Heart right ventricle (tissue), 16 donors: ENCODE data around the gene NEAT1. TPM values are rescaled to one million over a fixed set of nuclear protein-coding genes. Genes with fewer than 3 reads are reported as not detected.

Experiments
- ATAC-seq, 8 donors: fragments of 200-7000 bp; cut with Tn5 transposase; one replicate each; pipeline ENCODE4 v1.9.1; 2020; ENCODE audit warnings: mild to moderate bottlenecking in 8 of 8, moderate library complexity in 8 of 8, moderate number of reproducible peaks in 1 of 8
- DNase-seq, 2 donors: peaks; one replicate each; pipeline ENCODE4 v3.0.0-alpha.2; 2020
- H3K27ac ChIP-seq, 10 donors: fragments of 200-600 bp; sonication (generic) in 2 of 10; one replicate each; pipeline versions ENCODE4 v1.5.0 to v1.8.0; 2020 to 2022; ENCODE audit warnings: mild to moderate bottlenecking in 3 of 10
- H3K27me3 ChIP-seq, 7 donors: fragments of 200-600 bp; one replicate each; pipeline ENCODE4 v1.8.0; 2021 to 2022; ENCODE audit warnings: mild to moderate bottlenecking in 2 of 7
- H3K36me3 ChIP-seq, 9 donors: fragments of 200-600 bp; sonication (generic) in 1 of 9; one replicate each; pipeline versions ENCODE4 v1.5.0 to v1.8.0; 2020 to 2022; ENCODE audit warnings: mild to moderate bottlenecking in 2 of 9
- H3K4me1 ChIP-seq, 9 donors: fragments of 200-600 bp; sonication (generic) in 1 of 9; one replicate each; pipeline versions ENCODE4 v1.5.0 to v1.8.0; 2020 to 2022; ENCODE audit warnings: mild to moderate bottlenecking in 4 of 9
- H3K4me3 ChIP-seq, 10 donors: fragments of 200-600 bp; sonication (generic) in 2 of 10; one replicate each; pipeline versions ENCODE4 v1.5.0 to v1.8.0; 2020 to 2022; ENCODE audit warnings: mild to moderate bottlenecking in 7 of 10, moderate library complexity in 2 of 10
- H3K9me3 ChIP-seq, 11 donors: fragments of 200-600 bp in 10 of 11; sonication (generic) in 2 of 11; one replicate each; pipeline versions ENCODE4 v1.5.0 to v1.8.0; 2013 to 2022; ENCODE audit warnings: mild to moderate bottlenecking in 2 of 11, control low read depth in 1 of 11, moderate library complexity in 1 of 11
- WGBS, 2 donors: extraction: QIAGEN DNeasy Blood & Tissue Kit; methylation state at CpG; one replicate each; pipeline ENCODE4 v1.1.7; 2013; ENCODE audit warnings: inconsistent platforms in 1 of 2; 5-methylcytosine and 5-hydroxymethylcytosine counted together
- intact Hi-C, 10 donors: fragments of 100-400 bp; cut with DNase I; formaldehyde crosslinking; loops; one replicate each; pipeline versions ENCODE4 v1.11.1 to v1.14.2; 2022
- polyA plus RNA-seq, 2 donors: library from polyadenylated mRNA; stranded (reverse); fragments of 200-250 nt; gene quantifications; one replicate each; pipeline ENCODE4 v1.2.3, GENCODE V29; 2013
- total RNA-seq, 10 donors: library from RNA; stranded (reverse); fragmentation: NEBNext Ultra II Directional in 3 of 10; extraction: Animal tissue kit (Norgen Biotek cat#: 25700) in 3 of 10; gene quantifications; one replicate each; pipeline versions ENCODE4 v1.2.1 to v1.2.4, GENCODE V29; 2021 to 2023
- TF ChIP-seq, protein P1 (sequence below), 9 donors: fragments of 200-600 bp; sonication (generic) in 2 of 9; IDR thresholded peaks; one replicate each; pipeline versions ENCODE4 v1.5.0 to v1.8.0; 2021 to 2022; ENCODE audit warnings: antibody characterized with exemption in 9 of 9, mild to moderate bottlenecking in 5 of 9, moderate library complexity in 1 of 9
- donor health status: Arrhythmogenic right ventricular cardiomyopathy.
- donor health status: ischemic (EF 13 %, LVEDD 7.1; RV severe dilation, severe dysfunction).
- donor health status: healthy with polysubstance abuse.
- donor health status: DM: no; HTN: yes; CAD: no.
- donor health status: DM: no; HTN: no; CAD: no.
- donor health status: ischemic (EF 25% LVEDD 6.9; RV normal size, moderate dysfunction).
- donor health status: ischemic (EF 25% LVEDD 5.7; RV mildly dilated, moderate dysfunction).
- donor health status: healthy.
- donor health status: DM: yes; HTN: yes; CAD: no.
- donor health status: Ischemic cardiomyopathy.
- donor health status: ischemic (EF 35%, LVEDD 5.7; RV mildly dilated, moderate dysfunction).
- donor health status: nonischemic (EF 11% LVEDD 7.7; RV severe dilation, severe dysfunction).
- donor health status: DM: yes; HTN: yes; CAD: no.
- donor health status: PGD.
- donor health status: ischemic (EF 29% LVEDD 5.4; RV normal size, mild dysfunction).
- donor health status: nonischemic (EF 23%, LVEDD 6.1; RV moderate dilation, normal function).

Gene NEAT1
- total and polyA plus RNA-seq, 12 donors: 103 to 1,899 (median 432) TPM

DNA sequence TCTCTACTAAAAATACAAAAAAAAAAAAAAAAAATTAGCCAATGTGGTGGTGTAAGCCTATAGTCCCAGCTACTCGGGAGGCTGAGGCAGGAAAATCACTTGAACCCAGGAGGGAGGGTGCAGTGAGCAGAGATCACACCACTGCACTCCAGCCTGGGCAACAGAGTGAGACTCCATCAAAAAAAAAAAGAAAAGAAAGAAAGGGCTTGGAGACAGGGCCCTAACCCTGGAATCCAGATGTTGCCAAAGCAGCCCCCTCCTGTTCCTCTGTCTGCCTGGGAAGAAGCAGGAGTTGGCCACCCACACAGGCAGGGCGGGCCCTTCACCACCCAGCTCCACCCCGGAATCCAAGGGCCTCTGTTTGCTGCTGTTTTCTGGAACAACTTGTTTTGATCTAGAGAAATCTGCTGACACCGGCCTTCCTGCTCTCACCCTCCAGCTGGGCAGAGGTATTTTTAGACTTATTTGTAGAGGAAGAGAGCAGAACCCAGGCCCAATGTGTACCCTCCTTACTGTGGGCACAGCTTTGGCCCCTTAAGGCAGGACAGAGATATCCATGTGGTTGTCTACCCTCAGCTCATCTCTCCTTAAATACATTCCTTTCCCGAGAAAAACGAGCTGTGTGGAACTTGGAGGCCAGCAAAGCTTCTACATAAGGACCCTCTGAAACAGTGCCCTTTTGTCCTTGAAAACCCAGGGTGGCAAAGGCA is 2.7 kb upstream of the NEAT1 start:
- H3K4me1 ChIP-seq: peaks cover 38 to 69% (median 66%) of the 10 kb centered on the region in 9 donors
- peaks cover 0 to 19% (median 3%) of the 10 kb centered on the region in 9 donors for H3K36me3 ChIP-seq
- WGBS, 2 donors: 1% methylated on average over 6 of the region's 6 CpGs
- H3K27ac ChIP-seq: peak overlapping the region; percentile 99 to 100 (median 100)
- no peaks in the 10 kb centered on the region for H3K9me3 ChIP-seq
- H3K27me3 ChIP-seq: no peaks in the 10 kb centered on the region
- ATAC-seq (peak; percentile 17 to 52 (median 26)), DNase-seq (peak; percentile 88 to 94)
- intact Hi-C loops: loop anchor here (2.0 to 10.0 kb wide), 12 partner anchors 37 to 87 kb away; partner anchors contain the start of genes SLC25A45 (in 4 of the 10) and MALAT1 (in 2 of the 10)
- H3K4me3 ChIP-seq: peak overlapping the region in 9 of 10 donors; percentile 25 to 96 (median 85)
- TF ChIP-seq, protein P1, sequence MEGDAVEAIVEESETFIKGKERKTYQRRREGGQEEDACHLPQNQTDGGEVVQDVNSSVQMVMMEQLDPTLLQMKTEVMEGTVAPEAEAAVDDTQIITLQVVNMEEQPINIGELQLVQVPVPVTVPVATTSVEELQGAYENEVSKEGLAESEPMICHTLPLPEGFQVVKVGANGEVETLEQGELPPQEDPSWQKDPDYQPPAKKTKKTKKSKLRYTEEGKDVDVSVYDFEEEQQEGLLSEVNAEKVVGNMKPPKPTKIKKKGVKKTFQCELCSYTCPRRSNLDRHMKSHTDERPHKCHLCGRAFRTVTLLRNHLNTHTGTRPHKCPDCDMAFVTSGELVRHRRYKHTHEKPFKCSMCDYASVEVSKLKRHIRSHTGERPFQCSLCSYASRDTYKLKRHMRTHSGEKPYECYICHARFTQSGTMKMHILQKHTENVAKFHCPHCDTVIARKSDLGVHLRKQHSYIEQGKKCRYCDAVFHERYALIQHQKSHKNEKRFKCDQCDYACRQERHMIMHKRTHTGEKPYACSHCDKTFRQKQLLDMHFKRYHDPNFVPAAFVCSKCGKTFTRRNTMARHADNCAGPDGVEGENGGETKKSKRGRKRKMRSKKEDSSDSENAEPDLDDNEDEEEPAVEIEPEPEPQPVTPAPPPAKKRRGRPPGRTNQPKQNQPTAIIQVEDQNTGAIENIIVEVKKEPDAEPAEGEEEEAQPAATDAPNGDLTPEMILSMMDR (IDR thresholded peaks at IDR 0.05): no peak

DNA sequence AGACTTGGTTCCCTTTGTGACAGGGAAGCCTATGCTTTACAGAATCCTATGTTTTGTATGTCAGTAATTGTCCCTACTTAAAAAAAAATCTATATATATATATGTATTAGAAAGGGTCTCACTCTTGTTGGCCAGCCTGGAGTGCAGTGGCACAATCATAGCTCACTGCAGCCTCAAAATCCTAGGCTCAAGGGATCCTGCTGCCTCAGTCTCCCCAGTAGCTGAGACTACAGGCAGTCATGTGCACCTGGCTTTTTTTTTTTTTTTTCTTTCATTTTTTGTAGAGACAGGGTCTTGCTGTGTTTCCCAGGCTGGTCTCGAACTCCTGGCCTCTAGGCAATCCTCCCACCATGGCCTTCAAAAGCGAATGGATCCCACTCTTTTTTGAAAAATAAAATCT is 2.1 kb upstream of the NEAT1 start:
- TF ChIP-seq, protein P1 (IDR thresholded peaks at IDR 0.05): no peak
- DNase-seq (no peak), ATAC-seq (no peak)
- intact Hi-C loops: loop anchor here in 4 of 10 donors (2.0 to 5.0 kb wide), 3 partner anchors 76 to 82 kb away; partner anchors contain the start of gene MALAT1 (in 1 of the 4)
- Histone ChIP-seq H3K4me3 (peak overlapping the region in 9 of 10 donors; percentile 61 to 96 (median 90)), H3K27ac (peak overlapping the region; percentile 99 to 100 (median 100)), H3K27me3 (no peaks in the 10 kb centered on the region), H3K4me1 (peaks cover 38 to 65% (median 60%) of the 10 kb centered on the region in 9 donors), H3K9me3 (no peaks in the 10 kb centered on the region), H3K36me3 (peaks cover 0 to 25% (median 7%) of the 10 kb centered on the region in 9 donors)
- WGBS, 2 donors: 70 to 79% methylated on average over 2 of the region's 2 CpGs

DNA sequence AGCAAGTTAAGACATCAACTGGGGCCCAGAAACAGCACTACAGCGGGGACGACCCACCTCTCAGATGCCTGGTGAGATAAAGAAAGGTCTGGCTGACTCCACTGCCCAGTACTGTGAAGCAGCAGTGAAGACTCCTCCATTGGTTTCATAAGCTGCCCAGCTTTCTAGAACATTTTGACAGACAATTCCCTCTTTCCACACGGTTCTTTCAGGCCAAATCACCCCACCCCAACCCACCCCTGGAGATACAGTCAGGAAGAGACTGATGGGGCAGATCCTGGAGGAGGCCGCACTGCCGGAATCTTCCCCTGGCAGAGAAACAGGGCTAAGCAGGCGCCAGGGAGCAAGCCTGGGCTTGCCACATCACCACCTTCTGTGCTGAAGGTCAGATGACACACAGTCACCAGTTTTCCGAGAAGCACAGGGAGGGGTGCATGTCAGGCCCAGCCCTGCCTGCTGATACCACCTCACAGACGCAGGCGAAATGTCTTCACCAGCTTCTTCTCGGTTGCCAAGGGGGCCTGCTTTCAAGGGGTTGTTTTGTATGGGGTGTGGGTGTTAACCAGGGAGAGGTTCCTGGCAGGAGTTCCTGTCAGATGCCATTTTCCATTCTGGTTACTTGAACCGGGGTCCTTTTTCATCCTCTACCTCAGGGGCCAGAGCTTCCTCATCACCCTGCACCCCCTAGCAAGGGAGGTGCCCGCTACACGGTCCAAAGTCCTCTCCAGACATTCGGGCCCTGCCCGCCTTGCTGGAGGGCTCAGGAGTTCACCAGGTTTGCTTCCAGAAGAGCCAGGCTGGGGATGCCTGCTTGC is 1.4 kb upstream of the NEAT1 start:
- 5 to 6% methylated on average over 15 of the region's 15 CpGs for WGBS, 2 donors
- Histone ChIP-seq H3K4me1 (peaks cover 31 to 58% (median 53%) of the 10 kb centered on the region in 9 donors), H3K36me3 (peaks cover 0 to 31% (median 10%) of the 10 kb centered on the region in 9 donors), H3K9me3 (no peaks in the 10 kb centered on the region), H3K27me3 (no peaks in the 10 kb centered on the region), H3K27ac (peak overlapping the region; percentile 99 to 100 (median 100)), H3K4me3 (peak overlapping the region; percentile 36 to 96 (median 88))
- TF ChIP-seq, protein P1 (IDR thresholded peaks at IDR 0.05): no peak
- intact Hi-C loops: loop anchor here in 5 of 10 donors (1.0 to 5.0 kb wide), 4 partner anchors 76 to 81 kb away; partner anchors contain the start of gene MALAT1 (in 1 of the 5)
- DNase-seq (peak; percentile 87 to 93), ATAC-seq (peak; percentile 15 to 55 (median 40))
